ENCODE results near the gene SNX32.
A peak's percentile ranks its signal among the peaks of the same experiment; 100 is the strongest.
"Not testable (repeated sequence)": the region's sequence is repeated elsewhere in the genome, so short reads cannot be mapped to it uniquely, and the experiment has no call there.

SNX32 gene

DNA sequence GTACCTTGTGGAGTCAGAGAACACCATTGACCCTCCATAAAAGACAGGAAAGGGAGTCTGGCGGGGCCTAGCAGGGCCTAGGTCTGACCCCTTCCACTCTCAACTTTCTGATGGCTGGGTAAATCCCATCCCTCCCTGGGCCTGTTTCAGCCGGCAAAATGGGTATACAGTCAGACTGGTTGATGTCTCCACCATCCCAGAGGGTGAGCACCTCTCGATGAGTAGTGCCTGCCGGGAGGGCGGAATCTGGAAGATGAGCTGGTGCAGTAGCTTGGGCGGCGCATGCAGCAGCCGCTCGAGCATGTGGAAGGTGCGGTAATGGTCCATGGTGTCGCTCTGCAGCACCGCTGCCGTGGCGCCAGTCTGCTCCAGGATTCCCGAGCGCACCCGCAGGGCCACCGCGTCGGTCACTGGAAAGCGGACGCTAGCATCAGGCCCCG is 54.0 kb downstream of the SNX32 start:
- no peak for DNase-seq

DNA sequence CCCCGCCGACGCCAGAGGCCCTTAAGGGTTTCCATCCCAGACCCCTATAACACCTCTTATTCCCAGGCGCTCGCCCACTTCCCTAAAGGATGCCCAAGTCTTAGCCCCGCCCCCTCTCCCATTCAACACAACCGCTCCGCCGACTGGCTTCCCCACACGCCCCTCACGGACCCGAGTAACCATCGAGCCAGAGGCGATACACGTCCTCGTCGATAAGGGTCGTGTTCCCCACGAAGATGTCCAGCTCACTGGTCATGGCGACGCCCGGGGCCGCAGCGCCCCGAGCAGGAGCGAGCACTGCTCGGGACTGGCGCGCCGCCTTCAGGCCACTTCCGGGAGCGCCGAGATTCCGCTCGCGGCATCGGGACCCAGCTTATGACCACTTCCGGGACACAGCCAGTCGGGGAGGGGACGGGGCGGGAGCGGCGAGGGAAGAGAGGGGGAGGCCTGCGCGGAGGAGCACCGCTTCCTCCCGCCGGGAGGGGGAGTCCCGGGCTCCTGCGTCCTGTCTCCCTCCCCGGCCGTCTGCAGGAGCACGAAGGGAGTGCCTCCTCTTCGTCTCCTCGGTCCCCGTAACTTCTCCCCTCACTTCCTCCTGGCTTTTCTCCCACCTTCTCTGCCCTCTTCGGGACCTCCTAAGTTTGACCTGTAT is 54.5 kb downstream of the SNX32 start, which contains the start of gene FIBP:
TSS of gene FIBP (minus strand) at position 309 of the 652 bp plus-strand sequence. CDS start at position 256, 53 bp downstream.
- DNase-seq, result peak; percentile 96

DNA sequence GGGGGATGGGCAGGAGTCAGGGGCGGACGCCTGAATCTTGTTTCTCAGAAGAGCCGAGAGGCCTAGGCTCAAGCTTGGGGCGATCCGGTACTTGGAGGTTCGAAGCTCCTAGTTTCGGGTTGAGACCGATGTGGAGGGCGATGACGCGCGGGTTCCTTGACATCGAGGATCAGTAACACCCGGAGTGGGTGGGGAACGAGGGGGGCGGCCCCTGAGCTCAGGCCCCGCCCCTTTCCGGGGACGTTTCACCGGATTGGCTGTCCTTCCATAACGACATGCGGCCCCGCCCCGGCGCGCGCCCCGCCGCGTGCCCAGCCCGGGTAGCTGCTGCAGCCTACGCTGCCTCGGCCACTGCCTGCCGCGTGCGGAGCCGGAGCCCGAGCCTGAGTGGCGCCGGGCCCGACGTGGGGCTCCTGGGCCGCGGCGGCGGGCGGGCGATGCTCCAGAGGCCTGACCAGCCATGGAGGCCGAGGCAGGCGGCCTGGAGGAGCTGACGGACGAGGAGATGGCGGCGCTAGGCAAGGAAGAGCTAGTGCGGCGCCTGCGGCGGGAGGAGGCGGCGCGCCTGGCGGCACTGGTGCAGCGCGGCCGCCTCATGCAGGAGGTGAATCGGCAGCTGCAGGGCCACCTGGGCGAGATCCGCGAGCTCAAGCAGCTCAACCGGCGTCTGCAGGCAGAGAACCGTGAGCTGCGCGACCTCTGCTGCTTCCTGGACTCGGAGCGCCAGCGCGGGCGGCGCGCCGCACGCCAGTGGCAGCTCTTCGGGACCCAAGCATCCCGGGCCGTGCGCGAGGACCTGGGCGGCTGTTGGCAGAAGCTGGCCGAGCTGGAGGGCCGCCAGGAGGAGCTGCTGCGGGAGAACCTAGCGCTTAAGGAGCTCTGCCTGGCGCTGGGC is 56.8 kb downstream of the SNX32 start, which contains the start of gene CCDC85B:
TSS of gene CCDC85B (plus strand) at position 350 of the 895 bp plus-strand sequence. CDS start at position 461, 111 bp downstream.
- DNase-seq, result peak; percentile 93

GRCh38 chr11:65891219-65892136 is 57.7 kb downstream of the SNX32 start:
- no peak for DNase-seq

DNA sequence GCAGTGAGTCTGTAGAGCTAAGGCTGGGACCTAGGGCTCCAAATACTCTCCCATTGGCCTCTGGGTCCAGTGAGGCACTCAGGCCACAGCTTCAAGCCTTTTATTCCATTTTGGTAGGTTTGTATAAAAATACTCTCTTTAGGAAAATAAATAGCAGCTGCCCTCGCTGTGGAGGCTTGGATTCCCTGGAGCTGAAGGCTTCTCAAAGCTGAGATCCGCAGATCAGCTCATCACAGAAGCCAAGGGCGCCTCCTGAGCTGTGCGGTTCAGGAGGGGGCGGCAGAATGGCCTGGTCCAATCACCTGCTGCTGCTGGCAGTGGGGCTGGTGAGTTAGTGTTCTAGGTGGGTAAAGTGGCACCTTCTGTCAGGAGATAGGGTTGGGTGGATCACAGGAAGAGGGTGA is 58.4 kb downstream of the SNX32 start:
- DNase-seq, result not testable (repeated sequence)

GRCh38 chr11:65892661-65893317 is 59.0 kb downstream of the SNX32 start:
- no peak for DNase-seq

DNA sequence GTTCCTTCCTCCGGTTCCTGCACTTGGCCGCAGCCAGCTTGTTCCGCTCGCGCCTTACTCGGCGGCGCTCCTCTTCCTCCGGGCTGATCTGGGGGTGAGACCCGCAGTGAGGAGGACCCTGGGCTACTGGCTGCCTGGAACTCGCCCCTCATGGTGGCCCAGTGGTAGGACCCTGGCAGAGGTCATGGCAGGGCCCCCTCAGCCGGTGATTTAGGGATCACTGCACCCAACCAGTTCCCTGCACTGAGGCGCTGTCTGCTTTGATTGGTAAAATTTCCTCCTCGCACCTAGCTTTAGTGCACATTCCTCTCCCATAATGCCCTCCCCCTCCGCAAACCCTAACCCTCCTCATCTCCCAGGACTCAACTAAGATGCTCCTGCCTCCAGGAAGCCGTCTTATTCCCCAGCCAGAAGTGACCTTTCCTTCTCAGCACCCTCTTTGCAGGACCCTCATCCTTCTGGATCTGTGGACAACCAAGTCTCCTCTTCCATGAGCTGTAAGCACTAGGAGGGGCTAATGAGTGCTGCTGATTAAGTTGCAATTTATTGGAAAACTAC is 60.4 kb downstream of the SNX32 start:
- no peak for DNase-seq

DNA sequence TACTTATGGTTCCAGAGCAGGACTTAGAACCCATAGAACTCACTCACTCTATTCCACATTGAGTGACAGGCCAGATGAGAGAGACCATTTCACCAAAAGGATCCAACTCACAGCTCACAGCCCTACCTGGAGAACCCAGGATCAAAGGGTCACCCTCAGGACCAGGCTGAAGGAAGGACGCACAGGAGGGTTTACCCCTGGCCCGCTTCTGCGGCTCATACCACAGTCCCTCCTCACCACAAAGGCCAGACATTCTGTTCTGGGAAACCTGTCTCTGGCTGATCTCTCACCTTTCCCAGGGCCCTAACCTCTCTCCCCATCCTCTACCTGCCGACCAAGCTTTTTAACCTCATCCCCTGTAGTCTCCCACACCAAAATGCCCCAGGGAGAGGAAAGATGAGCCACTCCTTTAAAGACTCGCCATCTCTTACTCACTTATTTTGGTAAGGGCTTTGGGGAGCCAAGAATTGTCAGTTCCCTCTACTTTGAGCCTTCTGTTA is 61.8 kb downstream of the SNX32 start:
- no peak for DNase-seq

GRCh38 chr11:65896034-65896999 is 62.6 kb downstream of the SNX32 start:
- DNase-seq, result no peak

GRCh38 chr11:65897020-65897471 is 63.3 kb downstream of the SNX32 start:
- DNase-seq, result no peak

DNA sequence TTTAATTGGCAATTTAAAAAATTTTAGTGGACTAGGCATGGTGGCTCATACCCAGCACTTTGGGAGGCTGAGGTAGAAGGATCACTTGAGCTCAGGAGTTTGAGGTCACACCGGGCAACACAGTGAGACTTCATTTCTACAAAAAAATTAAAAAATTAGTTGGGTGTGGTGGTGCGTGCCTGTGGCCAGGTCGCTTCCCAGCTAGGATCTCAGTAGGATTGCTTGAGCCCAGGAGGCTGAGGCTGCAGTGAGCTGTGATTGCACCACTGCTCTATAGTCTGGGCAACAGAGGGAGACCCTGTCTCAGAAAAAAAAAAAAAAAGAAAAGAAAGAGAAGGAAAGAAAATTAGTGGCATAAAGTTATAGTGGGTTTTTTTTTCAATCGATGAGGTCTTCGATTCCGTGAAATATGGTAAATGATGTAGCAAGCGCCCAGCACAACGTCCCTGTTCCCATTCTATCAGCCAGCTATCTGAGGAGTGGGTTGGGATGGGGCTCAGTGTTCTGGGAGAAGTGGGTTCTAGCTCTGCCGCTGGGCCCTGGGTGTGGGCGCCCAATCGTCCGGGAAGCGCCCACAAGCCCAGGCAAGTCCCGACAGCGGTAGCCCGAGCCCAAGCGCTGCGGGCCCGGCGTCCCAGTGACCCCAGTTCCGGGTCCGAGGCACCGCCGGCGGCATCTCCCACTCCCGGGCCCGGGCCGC is 65.0 kb downstream of the SNX32 start:
- no peak for DNase-seq

DNA sequence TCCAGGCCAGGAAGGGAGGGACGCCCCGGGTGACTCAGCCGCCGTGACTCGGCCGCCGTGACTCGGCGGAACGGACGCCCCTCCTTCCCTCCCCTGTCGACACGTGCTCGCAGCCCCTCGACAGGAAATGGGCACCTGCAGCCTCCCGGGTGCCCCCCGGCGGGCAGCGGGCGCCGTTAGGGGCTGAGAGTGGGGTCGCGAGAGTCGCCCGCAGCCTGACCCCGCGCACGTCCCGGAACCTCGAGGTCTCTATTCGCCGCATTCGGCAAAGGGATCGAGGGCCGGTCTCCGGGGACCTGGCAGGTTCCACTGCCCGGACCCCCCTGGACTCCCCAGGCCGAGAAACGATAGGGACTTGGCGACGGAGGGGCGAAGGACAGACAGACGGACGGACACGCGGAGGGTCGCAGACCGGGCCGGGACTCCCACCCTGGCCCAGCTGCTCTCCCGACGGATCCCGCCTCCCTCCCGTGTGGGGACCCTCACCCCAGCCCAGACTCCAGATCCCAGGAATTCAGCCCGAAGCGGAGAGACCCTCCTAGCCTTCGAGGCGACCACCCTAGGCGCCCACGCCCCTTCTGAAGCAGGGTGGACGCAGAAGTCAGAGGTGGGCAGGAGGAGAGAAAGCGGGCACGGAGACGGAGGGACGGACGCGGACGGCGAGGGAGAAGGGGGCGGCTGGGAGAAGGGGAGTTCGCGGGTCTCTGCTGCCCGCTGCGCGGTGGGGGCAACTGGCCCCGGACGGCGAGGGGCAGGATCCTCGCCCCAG is 65.8 kb downstream of the SNX32 start:
- DNase-seq, result no peak

- peak; percentile 88 for DNase-seq
These were observed 66.5 kb downstream of the SNX32 start, which contains the start of gene FOSL1 for GRCh38 chr11:65900125-65900898. Gene FOSL1 (minus strand): TSS chr11:65900388. CDS start chr11:65900339, 49 bp downstream.

DNA sequence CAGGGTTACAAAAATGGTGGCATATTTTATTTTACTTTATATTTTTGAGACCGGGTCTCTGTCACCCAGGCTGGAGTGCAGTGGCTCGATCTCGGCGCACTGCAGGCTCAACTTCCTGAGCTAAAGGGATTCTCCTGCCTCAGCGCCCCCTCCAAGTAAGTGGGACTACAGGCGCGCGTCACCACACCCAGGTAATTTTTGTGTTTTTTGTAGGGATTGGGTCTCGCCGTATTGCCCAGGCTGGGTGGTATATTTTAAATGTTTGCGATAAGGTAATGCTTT is 67.1 kb downstream of the SNX32 start:
- DNase-seq, result no peak

DNA sequence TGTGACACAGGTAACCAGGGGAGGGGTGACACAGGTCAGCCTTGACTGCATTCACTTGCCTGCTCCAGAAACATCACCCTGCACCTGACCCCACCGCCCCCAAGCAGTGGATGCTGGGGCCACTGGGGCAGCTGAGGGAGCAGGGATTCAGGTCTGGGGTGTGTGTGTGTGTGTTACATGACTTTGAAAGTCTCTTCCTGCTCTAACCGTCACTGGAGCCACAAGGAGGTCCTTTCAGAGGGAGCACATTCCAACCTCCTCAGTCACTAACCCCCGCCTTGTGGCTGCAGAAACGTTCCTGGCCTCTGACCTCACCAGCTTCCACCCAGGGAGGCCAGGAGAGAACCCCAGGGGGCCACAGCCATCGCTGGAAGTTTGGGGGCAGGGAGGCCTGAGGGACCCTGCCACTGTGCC is 69.3 kb downstream of the SNX32 start:
- no peak for DNase-seq

Data from NCI-H510A treated with DMSO at 0.1 percent for 48 hours (cell line).